ENCODE data around the gene COMMD10.

The COMMD10 gene

DNA sequence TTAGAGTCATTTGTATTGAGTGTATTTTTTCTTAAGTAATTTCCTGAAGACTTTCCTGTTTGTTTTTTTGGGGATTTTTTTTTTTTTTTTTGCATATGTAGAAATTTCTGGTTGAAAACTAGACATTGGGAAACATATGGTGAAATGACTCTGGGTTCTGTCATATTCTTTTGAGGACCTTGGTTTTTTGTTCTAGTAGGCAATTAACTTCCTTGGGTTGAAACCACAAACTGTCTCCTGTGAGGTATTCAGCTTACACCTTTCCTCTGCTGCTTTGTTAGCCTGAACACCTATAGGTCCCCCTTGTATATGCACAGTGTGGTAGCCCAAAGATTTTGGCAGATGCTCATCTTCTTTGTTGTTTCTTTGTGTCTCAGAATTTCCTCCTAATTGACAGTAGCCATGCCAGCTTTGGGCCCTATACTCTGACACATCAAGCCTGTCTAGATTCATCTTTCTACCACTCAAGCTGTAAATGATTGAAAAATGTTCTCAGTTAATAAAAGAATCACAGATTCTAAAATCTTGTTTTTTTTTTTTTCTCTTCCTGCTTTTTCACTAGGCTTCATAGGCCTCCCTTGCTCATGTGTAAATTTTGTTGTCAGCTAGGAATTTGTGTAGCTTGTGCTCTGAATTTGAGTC is 140.6 kb downstream of the COMMD10 start:
- DNase-seq, result peak; percentile 66 to 77

DNA sequence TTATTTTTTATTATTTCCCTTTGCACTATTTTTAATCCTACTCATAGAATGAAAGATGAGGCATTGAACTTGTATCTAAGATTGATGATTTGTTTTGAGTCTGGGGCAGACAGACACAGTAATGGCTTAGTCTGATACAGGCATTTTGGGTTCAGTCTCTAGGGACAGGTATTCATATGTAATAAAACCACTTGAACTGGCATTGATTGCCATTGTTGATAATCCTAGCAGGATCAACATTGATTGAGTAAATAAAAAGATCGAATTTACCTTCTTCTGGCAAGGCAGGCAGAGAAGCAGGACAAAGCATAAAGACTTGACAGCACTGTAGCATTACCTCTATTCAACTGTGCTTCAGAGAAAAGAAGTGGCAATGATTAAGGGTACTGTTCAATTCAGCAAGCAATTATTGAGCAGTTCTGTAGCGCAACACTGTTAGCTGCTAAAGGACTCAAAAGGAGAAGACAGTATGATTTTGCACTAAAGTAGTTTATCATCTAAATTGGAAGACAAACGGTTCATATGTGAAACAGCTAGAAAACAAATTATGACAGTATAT is 144.4 kb downstream of the COMMD10 start:
- no peak for DNase-seq

GRCh38 chr5:116231288-116231687 is 146.5 kb downstream of the COMMD10 start:
- no peak for DNase-seq

DNA sequence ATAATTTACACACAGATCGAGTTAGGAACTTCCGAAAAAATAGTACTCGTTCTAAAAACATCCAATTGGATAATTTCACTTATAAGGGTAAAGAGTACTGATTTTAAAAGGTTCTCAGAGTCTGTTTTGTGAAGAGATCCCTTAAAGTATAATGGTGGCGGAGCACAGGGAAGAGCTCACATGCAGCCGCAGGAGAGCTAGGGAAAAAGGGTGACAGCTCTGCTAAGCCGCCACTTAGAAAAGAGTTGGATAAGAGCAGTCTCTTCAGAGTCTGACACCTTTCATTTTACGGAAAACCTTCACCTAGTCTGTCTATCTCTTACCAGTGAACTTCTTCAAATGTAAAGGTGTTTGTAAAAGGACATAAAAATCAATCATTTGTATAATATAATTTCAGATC is 149.9 kb downstream of the COMMD10 start:
- DNase-seq, result no peak

GRCh38 chr5:116237917-116238500 is 153.2 kb downstream of the COMMD10 start:
- no peak for DNase-seq

DNA sequence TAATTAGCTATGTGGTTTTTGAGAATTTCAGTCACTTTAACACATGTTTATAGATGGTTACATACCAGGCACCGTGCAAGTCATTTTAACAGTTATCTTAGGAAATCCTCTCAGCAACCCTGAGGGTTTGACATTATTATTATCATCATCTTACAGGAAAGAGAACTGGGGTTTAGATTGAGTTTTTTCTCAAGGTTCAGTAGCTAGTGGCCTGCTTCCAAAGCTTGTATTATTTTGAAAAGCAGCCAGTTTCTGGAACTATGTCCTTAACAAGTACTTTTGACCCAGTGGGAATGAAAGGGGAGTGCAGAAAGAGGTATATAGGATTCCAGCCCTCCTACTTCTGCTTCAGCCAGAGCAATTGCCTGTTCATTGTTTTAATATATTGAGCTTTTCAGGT is 157.5 kb downstream of the COMMD10 start:
- DNase-seq, result no peak

DNA sequence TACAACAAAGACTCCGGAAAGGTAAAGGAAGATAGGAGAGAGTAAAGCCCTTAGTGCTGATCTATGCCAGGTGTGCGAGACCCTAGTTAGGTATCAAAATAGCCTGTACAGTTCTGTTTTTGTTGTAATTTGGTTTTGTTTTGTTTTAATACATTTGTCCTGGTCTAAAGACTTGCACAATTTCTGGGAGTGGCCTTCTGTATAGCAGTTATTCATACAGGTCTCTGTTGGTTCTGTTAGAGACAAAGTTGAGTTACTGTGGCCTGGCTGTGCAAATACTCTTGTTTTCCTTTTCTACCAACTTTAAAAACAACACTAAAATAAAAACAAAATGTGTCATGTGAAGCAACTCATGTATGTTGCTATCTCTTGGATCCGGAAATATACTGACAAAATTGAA is 163.6 kb downstream of the COMMD10 start:
- no peak for DNase-seq

GRCh38 chr5:116249648-116250047 is 164.8 kb downstream of the COMMD10 start:
- no peak for DNase-seq

DNA sequence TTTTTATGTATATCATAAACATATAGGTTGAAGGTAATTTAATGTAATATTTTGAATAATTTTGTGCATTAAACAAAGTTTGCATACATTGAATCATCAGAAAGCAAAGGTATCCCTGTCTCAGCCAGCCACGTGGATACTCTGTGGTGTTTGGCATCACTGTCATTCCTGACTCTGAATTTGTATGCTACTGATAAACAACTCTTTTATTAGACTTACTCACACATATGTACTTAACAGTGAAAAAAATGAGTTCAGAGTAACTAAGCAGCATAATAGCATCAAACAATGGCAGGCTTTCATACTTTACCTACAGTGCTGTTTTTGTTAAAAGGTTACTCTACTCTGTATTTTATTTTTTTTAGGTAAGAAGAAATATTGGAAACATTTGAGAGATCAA is 171.9 kb downstream of the COMMD10 start:
- DNase-seq, result no peak

- no peak for DNase-seq
These were observed 180.6 kb downstream of the COMMD10 start for GRCh38 chr5:116265471-116265870.

GRCh38 chr5:116271446-116272025 is 186.7 kb downstream of the COMMD10 start:
- DNase-seq, result no peak

DNA sequence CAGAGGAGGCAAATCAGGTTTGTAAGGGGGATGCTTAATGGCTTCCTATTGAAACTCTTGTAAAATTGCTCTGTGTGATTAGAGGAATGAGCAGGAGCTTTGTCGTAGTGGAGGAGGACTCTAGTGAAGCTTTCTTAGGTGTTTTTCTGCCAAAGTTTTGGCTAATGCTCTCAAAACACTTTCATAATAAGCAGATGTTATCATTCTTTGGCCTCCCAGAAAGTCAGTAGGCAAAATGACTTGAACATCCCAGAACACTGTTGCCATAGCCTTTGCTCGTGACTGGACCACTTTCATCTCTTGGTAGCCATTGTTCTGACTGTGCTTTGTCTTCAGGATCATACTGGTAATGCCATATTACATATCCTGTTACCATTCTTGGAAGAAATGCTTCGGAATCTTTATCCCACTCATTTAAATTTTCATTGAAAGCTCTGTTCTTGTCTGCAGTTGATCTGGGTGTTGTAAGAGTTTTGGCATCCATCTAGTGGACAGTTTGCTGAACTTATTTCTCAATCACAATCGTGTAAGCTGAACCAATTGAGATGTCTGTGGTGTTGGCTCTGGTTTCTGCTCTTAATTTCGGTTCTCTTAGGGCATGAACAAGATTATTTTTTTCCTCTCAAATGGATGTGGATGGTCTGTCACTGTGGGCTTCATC is 187.6 kb downstream of the COMMD10 start:
- DNase-seq, result peak; percentile 3 to 8

DNA sequence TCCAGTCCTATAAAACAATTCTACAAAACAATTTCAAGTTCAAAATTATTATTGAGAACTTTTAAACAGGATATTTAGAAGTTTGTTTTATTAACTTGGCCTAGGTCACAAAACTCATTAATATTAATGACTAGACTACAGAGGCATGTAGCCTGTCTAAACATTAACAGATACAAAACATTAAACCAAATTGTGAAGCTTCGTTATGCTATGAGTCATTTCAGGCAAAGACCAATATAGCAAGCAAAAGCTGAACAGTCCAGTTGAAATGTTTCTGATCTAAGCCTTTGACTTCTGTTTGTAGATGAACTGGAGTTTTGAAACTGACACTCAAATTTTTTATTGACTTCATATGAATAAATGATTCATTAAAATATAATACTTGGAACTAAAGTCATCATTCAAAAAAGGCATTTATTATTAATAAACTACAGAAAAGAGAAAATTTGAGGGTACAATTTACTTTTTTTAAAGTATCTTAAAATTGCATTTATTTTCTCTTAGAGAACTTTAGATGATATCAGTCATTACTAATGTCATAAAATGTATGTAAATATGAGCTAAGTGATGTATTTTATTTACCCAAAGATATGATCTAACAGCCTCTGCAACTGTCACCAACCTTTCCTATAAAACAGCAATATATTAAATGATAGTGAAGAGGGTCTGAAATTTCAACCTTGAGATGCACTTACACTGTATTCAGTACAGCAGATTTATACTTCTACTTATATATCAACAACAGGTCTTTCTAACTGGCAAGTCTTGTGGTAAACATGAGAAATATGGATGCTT is 188.8 kb downstream of the COMMD10 start:
- no peak for DNase-seq

DNA sequence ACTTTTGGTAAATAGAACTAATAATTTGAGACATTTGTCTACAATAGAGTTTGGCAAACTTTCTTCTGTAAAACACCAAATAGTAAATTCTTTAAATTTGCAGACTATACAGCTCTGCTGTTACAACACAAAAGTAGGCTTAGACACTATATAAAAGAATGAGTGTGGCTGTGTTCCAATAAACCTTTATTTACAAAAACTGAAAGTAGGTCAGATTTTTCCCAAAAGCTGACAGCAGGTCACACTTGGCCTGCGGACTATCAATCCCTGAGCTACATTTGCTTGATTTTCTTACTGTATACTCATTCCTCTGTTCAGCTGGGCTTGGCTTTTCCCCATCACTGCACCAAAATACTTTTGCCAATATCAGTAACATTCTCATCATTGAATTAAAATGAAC is 189.4 kb downstream of the COMMD10 start:
- no peak for DNase-seq

DNA sequence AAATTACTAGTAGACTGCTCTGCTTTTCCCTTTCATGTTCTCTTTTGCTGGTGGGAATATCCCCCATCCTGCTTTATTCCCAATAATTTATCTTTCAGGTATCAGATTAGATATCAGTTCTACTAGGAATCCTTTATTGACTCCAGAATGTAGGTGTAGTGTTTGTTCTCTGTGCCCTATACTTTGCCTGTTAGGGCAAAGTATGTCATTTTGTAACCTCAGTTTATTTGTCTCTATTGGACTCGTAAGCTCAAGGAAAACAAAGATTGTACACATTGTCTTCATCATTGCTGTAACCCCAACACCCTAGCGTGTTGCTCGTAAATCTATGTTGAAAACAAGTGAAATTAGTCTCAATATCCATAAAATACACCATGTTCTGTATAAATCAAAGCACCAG is 190.5 kb downstream of the COMMD10 start:
- DNase-seq, result no peak

DNA sequence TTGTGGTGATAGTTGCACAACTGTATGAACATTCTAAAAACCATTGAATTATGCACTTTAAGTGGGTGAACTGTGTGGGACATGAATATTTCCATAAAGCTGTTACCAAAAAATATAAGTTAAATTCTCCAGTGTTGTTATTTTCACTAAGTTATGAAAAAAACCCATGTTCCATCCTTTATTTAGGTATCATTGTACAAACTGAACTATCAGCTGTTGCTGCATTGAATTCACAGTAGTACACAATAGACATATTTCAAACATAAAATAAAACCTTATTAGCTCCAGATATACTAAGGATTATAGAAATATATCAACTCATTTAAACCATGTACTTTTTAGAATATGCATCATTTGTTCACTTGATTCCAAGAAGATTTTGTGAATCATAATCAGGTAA is 192.1 kb downstream of the COMMD10 start:
- DNase-seq, result no peak

- no peak for DNase-seq
These were observed 195.5 kb downstream of the COMMD10 start for GRCh38 chr5:116280149-116280803.

DNA sequence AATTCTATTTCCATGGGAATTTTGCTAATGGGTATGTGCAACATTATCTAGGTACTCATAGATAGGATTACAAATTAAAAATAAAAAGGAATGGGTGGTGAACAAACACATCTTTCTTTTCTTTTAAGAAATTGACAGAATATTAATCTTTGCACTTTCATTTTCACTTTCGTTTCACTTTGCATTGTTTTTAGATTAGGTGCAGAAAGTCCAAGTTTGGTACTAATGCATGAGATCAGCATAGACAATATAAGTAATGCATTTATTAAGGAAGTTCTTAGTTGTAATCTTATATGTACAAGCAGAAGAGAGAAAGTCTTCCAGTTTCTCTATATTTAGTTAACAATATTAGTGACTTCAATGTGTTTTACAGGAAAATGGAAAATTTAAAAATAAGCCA is 196.5 kb downstream of the COMMD10 start:
- DNase-seq, result no peak

DNA sequence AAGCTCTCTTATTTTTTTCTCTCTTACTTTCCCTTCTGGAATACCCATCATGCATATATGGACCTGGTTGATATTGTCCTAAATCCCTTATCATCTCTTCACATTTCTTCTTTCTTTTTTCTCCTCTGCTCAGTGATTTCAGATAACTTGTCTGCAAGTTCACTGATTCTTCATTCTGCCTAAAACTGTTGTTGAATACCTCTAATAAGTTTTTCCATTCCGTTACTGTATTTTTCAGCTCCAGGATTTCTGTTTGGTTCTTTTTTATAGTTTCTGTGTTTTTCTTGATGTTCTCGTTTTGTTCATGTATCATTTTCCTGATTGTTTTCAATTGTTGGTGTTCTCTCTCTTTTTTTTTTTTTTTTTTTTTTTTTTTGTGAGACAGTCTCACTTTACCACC is 203.7 kb downstream of the COMMD10 start:
- no peak for DNase-seq

GRCh38 chr5:116289276-116289675 is 204.5 kb downstream of the COMMD10 start:
- DNase-seq, result no peak

GRCh38 chr5:116291271-116291670 is 206.4 kb downstream of the COMMD10 start:
- no peak for DNase-seq

DNA sequence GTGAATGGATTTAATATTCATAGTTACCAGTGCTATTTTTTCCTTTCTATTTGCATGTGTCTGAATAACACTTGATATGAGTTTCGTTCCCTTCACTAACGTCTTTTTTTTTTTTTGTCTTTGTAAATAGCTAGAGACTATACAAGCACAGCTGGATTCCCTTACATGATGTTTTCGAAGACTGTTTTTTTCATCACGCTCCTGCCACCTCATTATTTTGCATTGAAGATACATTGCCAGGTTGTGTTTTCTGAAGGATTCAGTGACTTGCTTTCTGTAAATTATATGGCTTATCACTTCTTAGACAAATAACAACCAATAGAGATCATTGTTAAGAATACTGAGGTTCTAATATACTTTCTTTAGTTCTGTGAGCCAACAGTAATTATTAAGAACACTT is 207.5 kb downstream of the COMMD10 start:
- no peak for DNase-seq
